Type B pancreatic cell (in vitro differentiated cells): ENCODE results near the gene LCN15. TPM values are rescaled to one million over a fixed set of nuclear protein-coding genes. Genes with fewer than 3 reads are reported as not detected.
"Not testable (repeated sequence)": the region's sequence is repeated elsewhere in the genome, so short reads cannot be mapped to it uniquely, and the experiment has no call there.

Experiments
- DNase-seq: peaks from one replicate; pipeline ENCODE4 v3.0.0; 2021; ENCODE audit warnings: mixed read lengths; ENCODE audit not compliant: unreplicated experiment; ENCODE audit errors: extremely low spot score
- H3K27ac Mint-ChIP-seq: 2 replicates; pipeline ENCODE4 v1.8.0; 2021; ENCODE audit warnings: mild to moderate bottlenecking, mixed read lengths
- H3K27me3 Mint-ChIP-seq: 2 replicates; pipeline ENCODE4 v1.8.0; 2021; ENCODE audit warnings: mixed read lengths
- H3K36me3 Mint-ChIP-seq: 2 replicates; pipeline ENCODE4 v1.8.0; 2021; ENCODE audit warnings: mixed read lengths
- H3K4me1 Mint-ChIP-seq: one replicate; pipeline ENCODE4 v1.8.0; 2021; ENCODE audit warnings: mixed read lengths; ENCODE audit not compliant: unreplicated experiment
- H3K4me3 Mint-ChIP-seq: 2 replicates; pipeline ENCODE4 v1.8.0; 2021; ENCODE audit warnings: mild to moderate bottlenecking, mixed read lengths
- H3K9me3 Mint-ChIP-seq: 2 replicates; pipeline ENCODE4 v1.8.0; 2021; ENCODE audit warnings: mixed read lengths
- total RNA-seq: library from RNA; stranded (reverse); gene quantifications from 2 replicates; pipeline ENCODE4 v1.2.1, GENCODE V29; 2021; ENCODE audit warnings: low replicate concordance
- TF ChIP-seq, protein P1 (sequence below): fragments of 200-600 bp; sonication (generic); conservative IDR thresholded peaks from 2 replicates; pipeline ENCODE4 v1.5.0; 2021; ENCODE audit warnings: antibody characterized with exemption, mild to moderate bottlenecking

Gene LCN15
- total RNA-seq, 1 donor from 2014 or later, result 0.77 TPM

DNA sequence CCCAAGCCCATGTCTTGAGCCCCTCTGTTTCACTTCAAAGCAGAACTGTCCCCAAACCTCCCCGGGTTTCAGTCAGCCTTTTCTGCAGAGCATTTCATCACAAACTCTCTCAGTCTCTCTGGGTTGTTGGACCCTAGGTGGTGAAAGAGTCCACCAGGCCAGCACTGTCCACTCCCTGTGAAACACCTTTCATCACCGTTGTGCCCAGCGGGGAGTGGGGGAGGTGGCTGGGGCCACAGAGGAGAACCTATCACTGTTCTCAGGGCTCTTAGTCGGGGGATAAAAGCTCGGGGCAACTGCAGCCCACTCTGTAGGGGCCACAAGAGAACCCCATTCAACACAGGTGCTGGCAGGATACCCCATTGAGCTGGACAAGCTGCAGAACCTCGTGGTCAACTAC is 38.0 kb upstream of the LCN15 start:
- H3K9me3 Mint-ChIP-seq, result no peaks in the 10 kb centered on the region
- peaks cover 8% of the 10 kb centered on the region for H3K27me3 Mint-ChIP-seq
- H3K36me3 Mint-ChIP-seq, result no peaks in the 10 kb centered on the region
- H3K4me1 Mint-ChIP-seq, result peaks cover 4% of the 10 kb centered on the region
- H3K27ac Mint-ChIP-seq, result no peak overlapping the region
- TF ChIP-seq, protein P1, sequence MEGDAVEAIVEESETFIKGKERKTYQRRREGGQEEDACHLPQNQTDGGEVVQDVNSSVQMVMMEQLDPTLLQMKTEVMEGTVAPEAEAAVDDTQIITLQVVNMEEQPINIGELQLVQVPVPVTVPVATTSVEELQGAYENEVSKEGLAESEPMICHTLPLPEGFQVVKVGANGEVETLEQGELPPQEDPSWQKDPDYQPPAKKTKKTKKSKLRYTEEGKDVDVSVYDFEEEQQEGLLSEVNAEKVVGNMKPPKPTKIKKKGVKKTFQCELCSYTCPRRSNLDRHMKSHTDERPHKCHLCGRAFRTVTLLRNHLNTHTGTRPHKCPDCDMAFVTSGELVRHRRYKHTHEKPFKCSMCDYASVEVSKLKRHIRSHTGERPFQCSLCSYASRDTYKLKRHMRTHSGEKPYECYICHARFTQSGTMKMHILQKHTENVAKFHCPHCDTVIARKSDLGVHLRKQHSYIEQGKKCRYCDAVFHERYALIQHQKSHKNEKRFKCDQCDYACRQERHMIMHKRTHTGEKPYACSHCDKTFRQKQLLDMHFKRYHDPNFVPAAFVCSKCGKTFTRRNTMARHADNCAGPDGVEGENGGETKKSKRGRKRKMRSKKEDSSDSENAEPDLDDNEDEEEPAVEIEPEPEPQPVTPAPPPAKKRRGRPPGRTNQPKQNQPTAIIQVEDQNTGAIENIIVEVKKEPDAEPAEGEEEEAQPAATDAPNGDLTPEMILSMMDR, result no peak
- H3K4me3 Mint-ChIP-seq, result no peak overlapping the region
- DNase-seq, result no peak

DNA sequence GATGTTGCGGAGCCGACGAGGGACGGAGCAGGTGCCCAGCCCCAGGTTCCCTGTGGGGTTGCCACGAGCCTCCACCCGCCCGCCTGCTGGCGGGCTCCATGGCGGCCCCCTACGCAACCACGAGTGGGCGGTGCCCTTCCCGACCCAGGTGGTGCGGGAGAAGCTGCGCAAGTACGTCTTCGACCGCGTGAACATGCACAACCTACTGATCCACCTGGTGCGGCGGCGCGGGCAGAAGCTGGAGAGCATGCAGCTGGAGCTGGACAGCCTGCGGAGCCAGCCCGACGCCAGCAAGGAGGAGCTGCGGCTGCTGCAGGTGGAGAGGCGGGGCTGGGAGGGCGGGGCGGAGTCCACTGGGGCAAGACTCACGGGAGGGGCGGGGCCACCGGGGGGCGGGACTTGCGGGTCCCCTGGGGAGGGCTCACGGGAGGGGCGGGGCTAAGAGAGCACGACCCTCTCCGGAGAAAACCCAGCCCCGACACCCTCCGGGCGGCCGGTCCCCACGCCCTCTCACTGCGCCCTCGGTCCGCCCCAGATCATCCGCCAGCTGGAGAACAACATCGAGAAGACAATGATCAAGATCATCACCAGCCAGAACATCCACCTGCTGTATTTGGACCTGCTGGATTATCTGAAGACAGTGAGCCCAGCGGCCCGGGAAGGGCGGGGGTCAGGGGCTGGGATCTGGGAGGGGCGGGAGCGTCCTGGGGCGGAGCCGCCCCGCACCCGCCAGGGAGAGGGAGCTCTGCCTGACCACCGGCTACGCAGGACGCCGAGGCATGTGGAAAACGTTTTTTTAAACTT is 35.7 kb upstream of the LCN15 start:
- H3K4me1 Mint-ChIP-seq, result peaks cover 19% of the 10 kb centered on the region
- DNase-seq, result peak; percentile 81
- peak overlapping the region; percentile 92 for H3K4me3 Mint-ChIP-seq
- H3K36me3 Mint-ChIP-seq, result no peaks in the 10 kb centered on the region
- no peaks in the 10 kb centered on the region for H3K9me3 Mint-ChIP-seq
- peak overlapping the region; percentile 83 for H3K27ac Mint-ChIP-seq
- TF ChIP-seq, protein P1, result no peak
- H3K27me3 Mint-ChIP-seq, result peaks cover 11% of the 10 kb centered on the region

DNA sequence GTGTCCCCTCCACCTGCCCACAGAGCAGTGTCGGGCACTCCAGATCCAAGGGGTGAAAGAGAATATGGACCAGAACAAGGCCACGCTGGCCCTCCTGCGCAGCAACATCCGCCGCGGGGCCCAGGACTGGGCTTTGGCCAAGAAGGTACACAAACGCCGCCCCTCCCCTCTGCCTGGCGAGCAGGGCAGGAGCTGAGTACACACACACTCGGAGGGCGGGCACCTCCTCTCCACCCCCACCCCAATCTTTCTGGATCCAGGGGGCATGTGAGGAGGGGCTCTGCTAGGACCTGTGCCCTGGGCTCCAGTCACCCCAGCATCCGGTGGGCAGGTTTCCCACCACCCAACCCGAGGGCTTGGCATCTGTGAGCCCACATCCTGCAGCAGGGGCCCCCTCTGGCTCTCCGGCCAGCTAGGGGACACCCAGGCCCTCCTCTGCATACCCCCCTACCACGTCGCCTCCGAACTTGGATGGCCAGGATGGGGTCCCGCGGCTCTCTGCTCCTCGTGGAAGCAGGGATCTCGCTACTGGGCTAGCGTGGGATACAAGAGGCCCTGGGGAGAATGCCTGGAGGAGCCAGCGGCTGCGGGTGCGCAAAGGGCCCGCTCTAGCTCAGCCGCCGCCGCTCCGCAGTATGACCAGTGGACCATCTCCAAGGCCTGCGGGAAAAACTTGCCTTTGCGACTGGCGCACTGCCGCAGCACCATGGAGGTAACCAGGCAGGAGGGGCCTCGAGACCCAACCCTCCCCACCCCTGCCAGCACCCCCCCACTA is 34.9 kb upstream of the LCN15 start:
- Mint-ChIP-seq H3K4me3 (no peak overlapping the region), H3K4me1 (peaks cover 19% of the 10 kb centered on the region), H3K9me3 (no peaks in the 10 kb centered on the region), H3K27me3 (peaks cover 11% of the 10 kb centered on the region), H3K36me3 (no peaks in the 10 kb centered on the region), H3K27ac (no peak overlapping the region)
- DNase-seq, result no peak
- TF ChIP-seq, protein P1, result no peak

DNA sequence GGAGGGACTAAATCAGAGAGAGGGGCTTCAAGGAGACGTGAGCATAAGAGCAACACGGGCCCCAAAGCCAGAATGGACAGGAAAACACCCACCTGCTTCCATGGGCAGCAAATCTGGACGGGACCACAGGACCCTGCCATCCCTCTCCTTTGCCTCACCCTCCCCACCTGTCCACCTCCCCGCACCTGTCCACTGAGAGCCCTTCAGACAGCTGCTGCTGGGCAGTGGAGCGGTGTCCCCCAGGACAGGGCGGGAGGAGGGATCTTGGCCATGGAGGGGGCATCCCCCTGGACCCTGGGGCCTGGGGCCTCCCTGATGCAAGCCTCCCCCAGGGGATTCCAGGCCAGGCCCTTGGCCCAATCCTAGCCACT is 34.4 kb upstream of the LCN15 start:
- Mint-ChIP-seq H3K27ac (no peak overlapping the region), H3K27me3 (peaks cover 11% of the 10 kb centered on the region), H3K4me1 (peaks cover 19% of the 10 kb centered on the region), H3K36me3 (no peaks in the 10 kb centered on the region), H3K9me3 (no peaks in the 10 kb centered on the region), H3K4me3 (no peak overlapping the region)
- DNase-seq, result no peak
- TF ChIP-seq, protein P1, result no peak

DNA sequence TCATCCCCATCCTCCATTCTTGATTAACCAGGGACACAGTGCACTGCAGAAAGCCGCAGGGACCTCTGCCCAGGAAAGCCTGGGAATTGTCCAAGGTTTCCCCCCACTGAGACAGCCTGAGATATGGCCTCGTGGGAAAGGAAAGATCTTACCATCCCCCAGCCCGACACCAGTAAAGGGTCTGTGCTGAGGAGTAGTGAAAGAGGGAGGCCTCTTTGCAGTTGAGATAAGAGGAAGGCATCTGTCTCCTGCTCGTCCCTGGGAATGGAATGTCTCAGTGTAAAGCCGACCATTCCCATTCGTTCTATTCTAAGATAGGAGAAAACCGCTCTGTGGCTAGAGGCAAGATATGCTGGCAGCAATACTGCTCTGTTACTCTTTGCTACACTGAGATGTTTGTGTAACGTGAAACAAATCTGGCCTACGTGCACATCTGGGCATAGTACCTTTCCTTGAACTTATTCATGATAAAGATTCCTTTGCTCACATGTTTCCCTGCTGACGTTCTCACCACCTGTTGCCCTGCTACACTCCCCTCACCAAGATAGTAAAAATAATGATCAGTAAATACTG is 32.5 kb upstream of the LCN15 start:
- peaks cover 11% of the 10 kb centered on the region for H3K27me3 Mint-ChIP-seq
- not testable (repeated sequence) for DNase-seq, H3K36me3 Mint-ChIP-seq, H3K9me3 Mint-ChIP-seq
- H3K27ac Mint-ChIP-seq, result peak overlapping the region; percentile 84
- peaks cover 24% of the 10 kb centered on the region for H3K4me1 Mint-ChIP-seq
- H3K4me3 Mint-ChIP-seq, result peak overlapping the region; percentile 81
